ENCODE results near the gene CARD11.

The CARD11 gene

GRCh38 chr7:2966466-2967078 lies 77.1 kb downstream of the CARD11 start:
- H2AFZ ChIP-seq: no peak overlapping the region
- no peaks in the 10 kb centered on the region for H3K27me3 ChIP-seq (ENCODE audit: control insufficient read depth, insufficient read depth, low read length)
- no peaks in the 10 kb centered on the region for H3K4me1 ChIP-seq
- no peaks in the 10 kb centered on the region for H3K9me3 ChIP-seq (ENCODE audit: control insufficient read depth, low read length)
- no peak overlapping the region for H3K4me2 ChIP-seq (ENCODE audit: low read length)
- H3K9ac ChIP-seq: no peak overlapping the region
- no peak overlapping the region for H3K27ac ChIP-seq
- no peaks in the 10 kb centered on the region for H3K36me3 ChIP-seq (ENCODE audit: control insufficient read depth, insufficient read depth, low read length)
- no peak for TF ChIP-seq CTCF (IDR thresholded peaks at IDR 0.05)
- H3K79me2 ChIP-seq: no peaks in the 10 kb centered on the region
- no peak overlapping the region for H3K4me3 ChIP-seq (ENCODE audit: low read depth, low read length)

GRCh38 chr7:2965745-2966270 lies 77.9 kb downstream of the CARD11 start:
- Histone ChIP-seq H2AFZ (no peak overlapping the region), H3K4me3 (ENCODE audit: low read depth, low read length) (no peak overlapping the region), H3K27ac (no peak overlapping the region), H3K27me3 (ENCODE audit: control insufficient read depth, insufficient read depth, low read length) (no peaks in the 10 kb centered on the region), H3K9me3 (ENCODE audit: control insufficient read depth, low read length) (no peaks in the 10 kb centered on the region), H3K36me3 (ENCODE audit: control insufficient read depth, insufficient read depth, low read length) (no peaks in the 10 kb centered on the region), H3K9ac (no peak overlapping the region), H3K4me2 (ENCODE audit: low read length) (no peak overlapping the region), H3K79me2 (no peaks in the 10 kb centered on the region), H3K4me1 (no peaks in the 10 kb centered on the region)
- no peak for TF ChIP-seq CTCF (IDR thresholded peaks at IDR 0.05)

DNA sequence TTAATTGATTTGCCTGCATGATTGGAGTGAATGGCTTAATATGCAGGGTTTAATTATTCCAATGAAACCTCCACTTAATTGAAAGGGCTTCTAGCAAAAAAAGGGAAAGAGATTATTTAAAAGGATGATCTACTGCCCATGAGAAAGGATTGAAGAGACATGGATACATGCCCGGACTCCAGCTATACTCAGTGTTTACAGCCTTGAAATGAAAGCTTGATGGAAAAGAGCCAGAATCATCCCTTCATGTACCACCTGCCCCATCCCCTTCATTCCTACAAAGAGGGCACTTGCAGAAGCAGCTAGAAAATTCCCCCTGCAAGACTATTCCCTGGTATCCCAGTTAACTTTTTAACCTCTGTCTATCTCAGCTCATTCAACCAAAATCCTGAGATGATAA lies 78.4 kb downstream of the CARD11 start:
- Histone ChIP-seq H3K36me3 (ENCODE audit: control insufficient read depth, insufficient read depth, low read length) (no peaks in the 10 kb centered on the region), H3K27ac (no peak overlapping the region), H3K9me3 (ENCODE audit: control insufficient read depth, low read length) (no peaks in the 10 kb centered on the region), H3K9ac (no peak overlapping the region), H3K79me2 (no peaks in the 10 kb centered on the region), H3K4me2 (ENCODE audit: low read length) (no peak overlapping the region), H3K27me3 (ENCODE audit: control insufficient read depth, insufficient read depth, low read length) (no peaks in the 10 kb centered on the region), H2AFZ (no peak overlapping the region), H3K4me1 (no peaks in the 10 kb centered on the region), H3K4me3 (ENCODE audit: low read depth, low read length) (no peak overlapping the region)
- no peak for TF ChIP-seq CTCF (IDR thresholded peaks at IDR 0.05)

DNA sequence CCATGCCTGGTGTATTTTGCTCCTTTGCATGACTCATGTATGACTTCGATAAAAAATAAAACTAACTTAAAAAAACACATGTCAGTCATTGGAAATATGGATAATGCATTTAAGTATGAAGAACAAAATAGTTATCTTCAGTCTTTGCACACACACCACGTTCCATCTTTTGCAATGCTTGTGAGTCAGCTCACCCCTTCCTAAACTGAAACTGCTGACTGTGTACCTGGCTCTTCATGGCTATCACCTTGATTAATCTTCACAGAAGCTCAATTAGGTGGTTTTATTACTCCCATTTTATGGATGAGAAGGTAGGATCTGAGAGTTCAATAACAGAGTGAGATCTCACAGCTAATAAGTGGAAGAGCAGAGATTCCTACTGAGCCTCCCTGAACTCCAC lies 79.5 kb downstream of the CARD11 start:
- Histone ChIP-seq H3K9ac (no peak overlapping the region), H3K36me3 (ENCODE audit: control insufficient read depth, insufficient read depth, low read length) (no peaks in the 10 kb centered on the region), H3K27me3 (ENCODE audit: control insufficient read depth, insufficient read depth, low read length) (no peaks in the 10 kb centered on the region), H3K9me3 (ENCODE audit: control insufficient read depth, low read length) (no peaks in the 10 kb centered on the region), H3K4me2 (ENCODE audit: low read length) (no peak overlapping the region), H3K79me2 (no peaks in the 10 kb centered on the region), H3K27ac (no peak overlapping the region), H2AFZ (no peak overlapping the region), H3K4me3 (ENCODE audit: low read depth, low read length) (no peak overlapping the region), H3K4me1 (no peaks in the 10 kb centered on the region)
- no peak for TF ChIP-seq CTCF (IDR thresholded peaks at IDR 0.05)

DNA sequence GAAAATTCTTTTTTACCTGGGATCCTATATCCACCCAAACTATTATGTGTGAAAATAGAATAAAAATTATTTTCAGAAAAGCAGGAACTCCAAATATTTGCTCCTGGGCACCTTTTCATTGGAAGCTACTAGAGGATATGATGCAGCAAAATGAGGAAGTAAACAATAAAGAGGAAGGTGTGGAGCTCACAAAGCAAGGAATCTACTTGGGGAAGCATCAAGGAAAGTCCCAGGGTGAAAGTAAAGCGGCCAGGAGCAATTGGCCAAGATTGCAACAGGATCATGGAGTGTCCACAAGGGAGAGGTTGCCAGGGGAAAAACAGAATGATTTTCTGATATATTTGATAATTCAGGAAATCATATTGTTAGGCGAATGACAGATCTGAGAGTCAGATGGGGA lies 80.8 kb downstream of the CARD11 start:
- Histone ChIP-seq H3K27ac (no peak overlapping the region), H3K9me3 (ENCODE audit: control insufficient read depth, low read length) (no peaks in the 10 kb centered on the region), H3K4me1 (no peaks in the 10 kb centered on the region), H3K4me3 (ENCODE audit: low read depth, low read length) (no peak overlapping the region), H3K27me3 (ENCODE audit: control insufficient read depth, insufficient read depth, low read length) (no peaks in the 10 kb centered on the region), H2AFZ (no peak overlapping the region), H3K9ac (no peak overlapping the region), H3K36me3 (ENCODE audit: control insufficient read depth, insufficient read depth, low read length) (no peaks in the 10 kb centered on the region), H3K79me2 (no peaks in the 10 kb centered on the region), H3K4me2 (ENCODE audit: low read length) (no peak overlapping the region)
- TF ChIP-seq CTCF (IDR thresholded peaks at IDR 0.05): no peak

Measured in parathyroid adenoma (tissue), 2 donors.